Measurements from ENCODE around the gene TRIAP1. TPM values are rescaled to one million over a fixed set of nuclear protein-coding genes. Genes with fewer than 3 reads are reported as not detected.

The TRIAP1 gene
- polyA plus RNA-seq, 1 of the 3 experiments (the other 2 are of a cell fraction), result 34.1 TPM

GRCh38 chr12:120422892-120423456, 23.2 kb downstream of the TRIAP1 start:
- Histone ChIP-seq H3K79me2 (ENCODE audit: insufficient read depth) (no peaks in the 10 kb centered on the region), H3K9me2 (no peaks in the 10 kb centered on the region), H3K9me3 (no peaks in the 10 kb centered on the region), H3K4me1 (ENCODE audit: control insufficient read depth in 1 of 2, insufficient read depth in 2 of 2, low read depth in 1 of 2, low read length in 1 of 2) (no peaks in the 10 kb centered on the region), H3K4me2 (no peak overlapping the region), H3K36me3 (replicated peaks in 1 of 2; ENCODE audit: control insufficient read depth in 1 of 2, insufficient read depth in 2 of 2, low read length in 1 of 2) (no peaks in the 10 kb centered on the region), H4K20me1 (ENCODE audit: insufficient read depth) (no peaks in the 10 kb centered on the region), H3K27ac (ENCODE audit: low read depth in 2 of 2, low read length in 1 of 2) (no peak overlapping the region), H3K9ac (no peak overlapping the region), H3K27me3 (ENCODE audit: insufficient read depth) (no peaks in the 10 kb centered on the region; the same call in 1 of the 2 replicates), H2AFZ (ENCODE audit: low read depth) (no peak overlapping the region), H3F3A (replicated peaks; ENCODE audit: insufficient read depth) (no peaks in the 10 kb centered on the region), H3K4me3 (ENCODE audit: low read depth in 2 of 2, low read length in 1 of 2) (no peak overlapping the region)
- ChIA-PET POLR2A (no interaction called here), CTCF (no interaction called here)
- TF ChIP-seq RFX5 (IDR thresholded peaks at IDR 0.05; ENCODE audit: low read length) (no peak), EP300 (IDR thresholded peaks at IDR 0.05; ENCODE audit: borderline replicate concordance in 1 of 2, low read depth in 1 of 2, low read length in 1 of 2) (no peak), REST (IDR thresholded peaks at IDR 0.05; ENCODE audit: low read depth, low read length) (no peak), EZH2phosphoT487 (IDR thresholded peaks at IDR 0.05; ENCODE audit: borderline replicate concordance, low read depth) (no peak), TAF1 (IDR thresholded peaks at IDR 0.05; ENCODE audit: borderline replicate concordance, low read depth, low read length) (no peak), MXI1 (IDR thresholded peaks at IDR 0.05; ENCODE audit: low read depth, low read length) (no peak), RXRA (IDR thresholded peaks at IDR 0.05; ENCODE audit: borderline replicate concordance, low read depth) (no peak), NRF1 (IDR thresholded peaks at IDR 0.05; ENCODE audit: low read depth, low read length) (no peak), SIN3A (IDR thresholded peaks at IDR 0.05; ENCODE audit: borderline replicate concordance, low read depth, low read length) (no peak), SMC3 (IDR thresholded peaks at IDR 0.05; ENCODE audit: low read depth, low read length) (no peak), ELF1 (IDR thresholded peaks at IDR 0.05) (no peak), RCOR1 (IDR thresholded peaks at IDR 0.05; ENCODE audit: low read length) (no peak), JUND (IDR thresholded peaks at IDR 0.05) (no peak), PBX3 (IDR thresholded peaks at IDR 0.05) (no peak)
- TF ChIP-seq, protein P1, sequence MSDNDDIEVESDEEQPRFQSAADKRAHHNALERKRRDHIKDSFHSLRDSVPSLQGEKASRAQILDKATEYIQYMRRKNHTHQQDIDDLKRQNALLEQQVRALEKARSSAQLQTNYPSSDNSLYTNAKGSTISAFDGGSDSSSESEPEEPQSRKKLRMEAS (IDR thresholded peaks at IDR 0.05; ENCODE audit: low read depth), result no peak
- TF ChIP-seq, protein P2, sequence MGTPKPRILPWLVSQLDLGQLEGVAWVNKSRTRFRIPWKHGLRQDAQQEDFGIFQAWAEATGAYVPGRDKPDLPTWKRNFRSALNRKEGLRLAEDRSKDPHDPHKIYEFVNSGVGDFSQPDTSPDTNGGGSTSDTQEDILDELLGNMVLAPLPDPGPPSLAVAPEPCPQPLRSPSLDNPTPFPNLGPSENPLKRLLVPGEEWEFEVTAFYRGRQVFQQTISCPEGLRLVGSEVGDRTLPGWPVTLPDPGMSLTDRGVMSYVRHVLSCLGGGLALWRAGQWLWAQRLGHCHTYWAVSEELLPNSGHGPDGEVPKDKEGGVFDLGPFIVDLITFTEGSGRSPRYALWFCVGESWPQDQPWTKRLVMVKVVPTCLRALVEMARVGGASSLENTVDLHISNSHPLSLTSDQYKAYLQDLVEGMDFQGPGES (IDR thresholded peaks at IDR 0.05; ENCODE audit: low read depth, low read length), result no peak
- WGBS (ENCODE audit: low lambda C conversion rate), result 56% methylated on average over 7 of the region's 7 CpGs
- DNase-seq, result no peak
